HCT116 (cell line): ENCODE measurements around the gene GRIK1. TPM values are rescaled to one million over a fixed set of nuclear protein-coding genes. Genes with fewer than 3 reads are reported as not detected.

Experiments used
- ATAC-seq: fragments of 200-7000 bp; cut with Tn5 transposase; 2 replicates; pipeline ENCODE4 v1.9.1; 2020; ENCODE audit warnings: mild to moderate bottlenecking, moderate library complexity
- BruUV-seq: library from RNA; stranded (reverse); fragments of 400-500 nt; replicated peaks from 2 replicates; lab custom pipeline; 2021; lab: Mats Ljungman, UMichigan
- CTCF ChIA-PET: fragments of 300-600 bp; sonication (Branson Sonifier 250); formaldehyde crosslinking; loops from one replicate; lab custom pipeline; 2021; ENCODE audit warnings: antibody characterized with exemption; lab: Charles Lee
- POLR2A ChIA-PET: fragments of 300-600, 350-600 bp; sonication (Branson Sonifier 250); formaldehyde crosslinking; loops from one replicate; lab custom pipeline; 2021; ENCODE audit warnings: antibody characterized with exemption; lab: Charles Lee
- RAD21 ChIA-PET, 2 experiments: fragments of 300-600 bp; sonication (Branson Sonifier 250); formaldehyde crosslinking; loops; one replicate each; lab custom pipeline; 2023; ENCODE audit warnings: low total read pairs in 2 of 2; ENCODE audit not compliant: uncharacterized antibody in 2 of 2, unreplicated experiment in 2 of 2, low non-redundant PET in 1 of 2; lab: Charles Lee
- DNase-seq: peaks from one replicate; pipeline ENCODE4 v3.0.0-alpha.2; 2010; ENCODE audit warnings: low read depth, low spot score
- H2AFZ ChIP-seq: fragments of 200-600 bp; shearing (Covaris generic), sonication (generic); 2 replicates; pipeline ENCODE4 v1.6.1; 2017; ENCODE audit warnings: low read depth, mixed run types, mixed read lengths, antibody characterized with exemption, low read length; ENCODE audit not compliant: poor library complexity, severe bottlenecking
- H3K27ac ChIP-seq: 2 replicates; pipeline ENCODE4 v1.5.1; 2012; ENCODE audit warnings: low read depth, low read length
- H3K27me3 ChIP-seq: fragments of 200-600 bp; sonication (generic); 2 replicates; pipeline ENCODE4 v1.6.1; 2016; ENCODE audit warnings: mixed run types, low read length, mixed read lengths; ENCODE audit not compliant: insufficient read depth
- H3K36me3 ChIP-seq, 2 experiments: fragments of 200-500 bp in 1 of 2; fragments of 200-600 bp in 1 of 2; sonication (Bioruptor generic) in 1 of 2; sonication (generic) in 1 of 2; 2 replicates each; pipeline versions ENCODE4 v1.5.1 to v1.6.1; 2014 to 2016; ENCODE audit warnings: low read length in 2 of 2, inconsistent platforms in 1 of 2, mixed read lengths in 1 of 2, mixed run types in 1 of 2; ENCODE audit not compliant: insufficient read depth in 2 of 2, control insufficient read depth in 1 of 2
- H3K4me1 ChIP-seq, 2 experiments: fragments of 200-600 bp in 1 of 2; sonication (generic) in 1 of 2; 2 replicates each; pipeline versions ENCODE4 v1.5.1 to v1.6.1; 2012 to 2017; ENCODE audit warnings: low read length in 2 of 2, inconsistent platforms in 1 of 2, mild to moderate bottlenecking in 1 of 2, mixed read lengths in 1 of 2, mixed run types in 1 of 2, moderate library complexity in 1 of 2; ENCODE audit not compliant: insufficient read depth in 2 of 2, control insufficient read depth in 1 of 2
- H3K4me2 ChIP-seq: fragments of 200-600 bp; sonication (generic); 2 replicates; pipeline ENCODE4 v1.6.1; 2017; ENCODE audit warnings: mixed run types, low read length, mixed read lengths
- H3K4me3 ChIP-seq, 2 experiments: fragments of 200-600 bp in 1 of 2; sonication (generic) in 1 of 2; replicated peaks in 1 of 2; 2 replicates each; pipeline ENCODE4 v1.5.1; 2011 to 2016; ENCODE audit warnings: low read length in 2 of 2, control low read depth in 1 of 2, low read depth in 1 of 2, mild to moderate bottlenecking in 1 of 2, mixed read lengths in 1 of 2, mixed run types in 1 of 2
- H3K79me2 ChIP-seq: fragments of 200-600 bp; sonication (generic); 2 replicates; pipeline ENCODE4 v1.6.1; 2017; ENCODE audit warnings: mild to moderate bottlenecking, mixed run types, low read length, moderate library complexity, mixed read lengths; ENCODE audit not compliant: insufficient read depth
- H3K9ac ChIP-seq: fragments of 200-600 bp; sonication (generic); 2 replicates; pipeline ENCODE4 v1.6.1; 2016; ENCODE audit warnings: low read length, mixed read lengths
- H3K9me2 ChIP-seq: fragments of 200-600 bp; sonication (generic), shearing (Covaris generic); 2 replicates; pipeline ENCODE4 v1.6.1; 2017; ENCODE audit warnings: mixed run types, mild to moderate bottlenecking, moderate library complexity; ENCODE audit not compliant: insufficient read depth
- H3K9me3 ChIP-seq, 2 experiments: fragments of 200-500 bp in 1 of 2; fragments of 200-600 bp in 1 of 2; sonication (Bioruptor generic) in 1 of 2; sonication (generic) in 1 of 2; 2 replicates each; pipeline ENCODE4 v1.6.1; 2014 to 2017; ENCODE audit warnings: low read length in 2 of 2, mixed read lengths in 2 of 2, inconsistent platforms in 1 of 2, low read depth in 1 of 2, mild to moderate bottlenecking in 1 of 2, mixed run types in 1 of 2, moderate library complexity in 1 of 2; ENCODE audit not compliant: control insufficient read depth in 1 of 2, insufficient read depth in 1 of 2
- H4K20me1 ChIP-seq: fragments of 200-600 bp; sonication (generic), shearing (Covaris generic); 2 replicates; pipeline ENCODE4 v1.6.1; 2017; ENCODE audit warnings: mixed run types, mild to moderate bottlenecking, moderate library complexity; ENCODE audit not compliant: insufficient read depth
- CBX3 ChIP-seq: IDR thresholded peaks from 2 replicates; pipeline ENCODE4 v1.6.1; 2012; ENCODE audit warnings: low read depth
- CEBPB ChIP-seq: IDR thresholded peaks from 2 replicates; pipeline ENCODE4 v1.6.1; 2012; ENCODE audit warnings: low read depth
- EZH2 ChIP-seq: fragments of 200-600 bp; sonication (generic); IDR thresholded peaks from 2 replicates; pipeline ENCODE4 v1.6.1; 2017; ENCODE audit warnings: antibody characterized with exemption, mixed run types
- FOSL1 ChIP-seq: IDR thresholded peaks from 2 replicates; pipeline ENCODE4 v1.6.1; 2012; ENCODE audit warnings: low read depth
- JUND ChIP-seq: IDR thresholded peaks from 2 replicates; pipeline ENCODE4 v1.6.1; 2012
- POLR2A ChIP-seq: IDR thresholded peaks from 2 replicates; pipeline ENCODE4 v1.7.0; 2011; ENCODE audit warnings: borderline replicate concordance; ENCODE audit not compliant: insufficient read depth, insufficient read length; ENCODE audit errors: extremely low read depth
- POLR2AphosphoS5 ChIP-seq: IDR thresholded peaks from 2 replicates; pipeline ENCODE4 v1.6.1; 2011; ENCODE audit warnings: mild to moderate bottlenecking, low read depth, low read length, moderate library complexity
- RAD21 ChIP-seq: IDR thresholded peaks from 2 replicates; pipeline ENCODE4 v1.6.1; 2012; ENCODE audit warnings: low read depth, mild to moderate bottlenecking
- SIN3A ChIP-seq: IDR thresholded peaks from 2 replicates; pipeline ENCODE4 v1.6.1; 2012; ENCODE audit warnings: low read depth
- SRF ChIP-seq: IDR thresholded peaks from 2 replicates; pipeline ENCODE4 v1.6.1; 2012; ENCODE audit warnings: low read depth
- TCF7L2 ChIP-seq: IDR thresholded peaks from 2 replicates; pipeline ENCODE4 v1.7.0; 2011; ENCODE audit warnings: borderline replicate concordance, inconsistent platforms; ENCODE audit not compliant: insufficient read depth, insufficient read length; ENCODE audit errors: extremely low read depth
- YY1 ChIP-seq: IDR thresholded peaks from 2 replicates; pipeline ENCODE4 v1.6.1; 2011; ENCODE audit warnings: low read length, low read depth, moderate library complexity, mild to moderate bottlenecking; ENCODE audit not compliant: insufficient replicate concordance; ENCODE audit errors: extremely low read depth
- ZBTB33 ChIP-seq: IDR thresholded peaks from 2 replicates; pipeline ENCODE4 v1.6.1; 2011; ENCODE audit warnings: mild to moderate bottlenecking, low read length, moderate library complexity; ENCODE audit not compliant: insufficient replicate concordance; ENCODE audit errors: extremely low read depth
- ZFX ChIP-seq: fragments of 450-650 bp; IDR thresholded peaks from 2 replicates; pipeline ENCODE4 v1.6.1; 2017
- ZNF274 ChIP-seq: fragments of 200-500 bp; sonication (Bioruptor generic); IDR thresholded peaks from 2 replicates; pipeline ENCODE4 v1.6.1; 2014; ENCODE audit warnings: mild to moderate bottlenecking, low read depth, low read length, inconsistent platforms
- intact Hi-C: fragments of 100-400 bp; cut with micrococcal nuclease; formaldehyde crosslinking; loops from 2 replicates; pipeline ENCODE4 v1.10.0; 2022
- total RNA-seq: library from RNA; stranded (reverse); gene quantifications from one replicate; pipeline ENCODE4 v1.2.1, GENCODE V29; 2021; ENCODE audit not compliant: unreplicated experiment
- TF ChIP-seq, protein P1 (sequence below): IDR thresholded peaks from 2 replicates; pipeline ENCODE4 v1.6.1; 2012; ENCODE audit warnings: low read depth
- TF ChIP-seq, protein P2 (sequence below): IDR thresholded peaks from 2 replicates; pipeline ENCODE4 v1.6.1; 2012

Gene GRIK1
- total RNA-seq, 1 experiment from 2014 or later, result not detected

GRCh38 chr21:29640080-29640508 is 299.7 kb downstream of the GRIK1 start:
- Histone ChIP-seq H3K9ac (no peak overlapping the region), H3K27ac (no peak overlapping the region), H3K9me2 (no peaks in the 10 kb centered on the region), H4K20me1 (no peaks in the 10 kb centered on the region), H3K4me2 (no peak overlapping the region), H3K9me3 (peaks cover 0 to 6% of the 10 kb centered on the region in 2 experiments; a peak in 1 of 4 replicates), H3K79me2 (no peaks in the 10 kb centered on the region), H3K4me1 (no peaks in the 10 kb centered on the region), H2AFZ (no peak overlapping the region), H3K36me3 (no peaks in the 10 kb centered on the region), H3K4me3 (no peak overlapping the region), H3K27me3 (no peaks in the 10 kb centered on the region)
- ChIA-PET CTCF (no interaction called here), POLR2A (no interaction called here), RAD21 (no interaction called here)
- intact Hi-C loops, result no loop called here
- ATAC-seq, result no peak
- no peak for DNase-seq
- TF ChIP-seq ZNF274 (no peak), YY1 (no peak), ZBTB33 (no peak), RAD21 (no peak), CEBPB (no peak), TCF7L2 (no peak), JUND (no peak), POLR2A (no peak), SIN3A (no peak), ZFX (no peak), CBX3 (no peak), EZH2 (no peak), FOSL1 (no peak), POLR2AphosphoS5 (no peak), SRF (no peak)
- TF ChIP-seq, protein P1, sequence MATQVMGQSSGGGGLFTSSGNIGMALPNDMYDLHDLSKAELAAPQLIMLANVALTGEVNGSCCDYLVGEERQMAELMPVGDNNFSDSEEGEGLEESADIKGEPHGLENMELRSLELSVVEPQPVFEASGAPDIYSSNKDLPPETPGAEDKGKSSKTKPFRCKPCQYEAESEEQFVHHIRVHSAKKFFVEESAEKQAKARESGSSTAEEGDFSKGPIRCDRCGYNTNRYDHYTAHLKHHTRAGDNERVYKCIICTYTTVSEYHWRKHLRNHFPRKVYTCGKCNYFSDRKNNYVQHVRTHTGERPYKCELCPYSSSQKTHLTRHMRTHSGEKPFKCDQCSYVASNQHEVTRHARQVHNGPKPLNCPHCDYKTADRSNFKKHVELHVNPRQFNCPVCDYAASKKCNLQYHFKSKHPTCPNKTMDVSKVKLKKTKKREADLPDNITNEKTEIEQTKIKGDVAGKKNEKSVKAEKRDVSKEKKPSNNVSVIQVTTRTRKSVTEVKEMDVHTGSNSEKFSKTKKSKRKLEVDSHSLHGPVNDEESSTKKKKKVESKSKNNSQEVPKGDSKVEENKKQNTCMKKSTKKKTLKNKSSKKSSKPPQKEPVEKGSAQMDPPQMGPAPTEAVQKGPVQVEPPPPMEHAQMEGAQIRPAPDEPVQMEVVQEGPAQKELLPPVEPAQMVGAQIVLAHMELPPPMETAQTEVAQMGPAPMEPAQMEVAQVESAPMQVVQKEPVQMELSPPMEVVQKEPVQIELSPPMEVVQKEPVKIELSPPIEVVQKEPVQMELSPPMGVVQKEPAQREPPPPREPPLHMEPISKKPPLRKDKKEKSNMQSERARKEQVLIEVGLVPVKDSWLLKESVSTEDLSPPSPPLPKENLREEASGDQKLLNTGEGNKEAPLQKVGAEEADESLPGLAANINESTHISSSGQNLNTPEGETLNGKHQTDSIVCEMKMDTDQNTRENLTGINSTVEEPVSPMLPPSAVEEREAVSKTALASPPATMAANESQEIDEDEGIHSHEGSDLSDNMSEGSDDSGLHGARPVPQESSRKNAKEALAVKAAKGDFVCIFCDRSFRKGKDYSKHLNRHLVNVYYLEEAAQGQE, result no peak
- TF ChIP-seq, protein P2, sequence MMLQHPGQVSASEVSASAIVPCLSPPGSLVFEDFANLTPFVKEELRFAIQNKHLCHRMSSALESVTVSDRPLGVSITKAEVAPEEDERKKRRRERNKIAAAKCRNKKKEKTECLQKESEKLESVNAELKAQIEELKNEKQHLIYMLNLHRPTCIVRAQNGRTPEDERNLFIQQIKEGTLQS, result no peak
- BruUV-seq, result no TSS peak
